Uterus (tissue), 4 donors: ENCODE results near the gene INS. TPM values are rescaled to one million over a fixed set of nuclear protein-coding genes. Genes with fewer than 3 reads are reported as not detected.
A peak's percentile ranks its signal among the peaks of the same experiment; 100 is the strongest.

Experiments used
- DNase-seq, 2 donors: peaks; one replicate each; pipeline ENCODE4 v3.0.0-alpha.2; 2019 to 2020
- H3K27ac ChIP-seq, 2 donors: fragments of 200-600 bp; sonication (generic); 1 replicate in 1 of 2; 2 replicates in 1 of 2; pipeline ENCODE4 v1.5.1; 2016 to 2018
- H3K27me3 ChIP-seq, 2 donors: fragments of 200-600 bp; sonication (generic); one replicate each; pipeline ENCODE4 v1.5.1; 2018 to 2019; ENCODE audit warnings: control low read depth in 1 of 2
- H3K36me3 ChIP-seq, 2 donors: fragments of 200-600 bp; sonication (generic); one replicate each; pipeline ENCODE4 v1.5.1; 2019; ENCODE audit warnings: control low read depth in 1 of 2
- H3K4me1 ChIP-seq, 2 donors: fragments of 200-600 bp; sonication (generic); one replicate each; pipeline ENCODE4 v1.5.1; 2018 to 2019; ENCODE audit warnings: control low read depth in 1 of 2
- H3K4me3 ChIP-seq, 2 donors: fragments of 200-600 bp; sonication (generic); 1 replicate in 1 of 2; 2 replicates in 1 of 2; pipeline ENCODE4 v1.5.1; 2018 to 2019; ENCODE audit warnings: mild to moderate bottlenecking in 1 of 2
- H3K9me3 ChIP-seq, 2 donors: fragments of 200-600 bp; sonication (generic); one replicate each; pipeline ENCODE4 v1.5.1; 2019; ENCODE audit warnings: control low read depth in 1 of 2
- CTCF ChIP-seq, 4 experiments: fragments of 200-600 bp in 2 of 4; fragments of 450-650 bp in 2 of 4; sonication (generic) in 2 of 4; IDR thresholded peaks; one replicate each; pipeline ENCODE4 v1.5.1; 2016 to 2019; ENCODE audit warnings: antibody characterized with exemption in 4 of 4, mild to moderate bottlenecking in 2 of 4, moderate library complexity in 1 of 4
- POLR2A ChIP-seq, 2 donors: fragments of 450-650 bp; IDR thresholded peaks; one replicate each; pipeline ENCODE4 v1.6.1; 2016; ENCODE audit warnings: antibody characterized with exemption in 2 of 2, mild to moderate bottlenecking in 1 of 2, moderate library complexity in 1 of 2
- intact Hi-C: fragments of 100-400 bp; cut with DNase I; formaldehyde crosslinking; loops from one replicate; pipeline ENCODE4 v1.15.1; 2023; ENCODE audit warnings: low total_unique reads
- total RNA-seq, 4 donors: library from RNA; depleted of rRNA in 3 of 4; stranded (reverse); fragments of >200 nt in 3 of 4; gene quantifications; one replicate each; pipeline versions ENCODE4 v1.1.0 to v1.2.4, GENCODE V29; 2014 to 2023
- donor health status: DM: yes; HTN: yes; CAD: no.

Gene INS
- not detected for total RNA-seq

- no peak for TF ChIP-seq CTCF (IDR thresholded peaks at IDR 0.05)
- TF ChIP-seq POLR2A (IDR thresholded peaks at IDR 0.05) = no peak
- no peak within 1 kb of the TSS for H3K27ac ChIP-seq
- DNase-seq = no peak
- no peaks in the 10 kb centered on the region for H3K27me3 ChIP-seq
- intact Hi-C loops = no loop called here
- no peaks in the 10 kb centered on the region for H3K4me1 ChIP-seq
- no peak within 1 kb of the TSS for H3K4me3 ChIP-seq
- no peaks in the 10 kb centered on the region for H3K36me3 ChIP-seq
- H3K9me3 ChIP-seq = no peaks in the 10 kb centered on the region
Observed at GRCh38 chr11:2160736-2161259, at the start of gene INS. TSS of gene INS (minus strand) at chr11:2161209. CDS start at chr11:2160971, 238 bp downstream.

- TF ChIP-seq POLR2A (IDR thresholded peaks at IDR 0.05) (no peak), CTCF (IDR thresholded peaks at IDR 0.05) (no peak)
- intact Hi-C loops = no loop called here
- no peaks in the 10 kb centered on the region for H3K4me1 ChIP-seq
- H3K9me3 ChIP-seq = no peaks in the 10 kb centered on the region
- H3K27me3 ChIP-seq = no peaks in the 10 kb centered on the region
- no peaks in the 10 kb centered on the region for H3K36me3 ChIP-seq
- H3K4me3 ChIP-seq = no peak overlapping the region
- H3K27ac ChIP-seq = no peak overlapping the region
- peak; percentile 9 to 13 for DNase-seq
Observed at GRCh38 chr11:2210366-2211112, 49.5 kb upstream of the INS start.

GRCh38 chr11:2209900-2210321 is 48.9 kb upstream of the INS start:
- H3K27me3 ChIP-seq = no peaks in the 10 kb centered on the region
- no peak overlapping the region for H3K4me3 ChIP-seq
- no peaks in the 10 kb centered on the region for H3K4me1 ChIP-seq
- H3K9me3 ChIP-seq = no peaks in the 10 kb centered on the region
- H3K27ac ChIP-seq = no peak overlapping the region
- no peaks in the 10 kb centered on the region for H3K36me3 ChIP-seq
- TF ChIP-seq POLR2A (IDR thresholded peaks at IDR 0.05) (no peak), CTCF (IDR thresholded peaks at IDR 0.05) (no peak)
- peak; percentile 8 to 10 for DNase-seq
- intact Hi-C loops = no loop called here

GRCh38 chr11:2209370-2209801 is 48.4 kb upstream of the INS start:
- intact Hi-C loops = no loop called here
- Histone ChIP-seq H3K4me1 (no peaks in the 10 kb centered on the region), H3K27me3 (no peaks in the 10 kb centered on the region), H3K4me3 (no peak overlapping the region), H3K36me3 (no peaks in the 10 kb centered on the region), H3K27ac (no peak overlapping the region), H3K9me3 (no peaks in the 10 kb centered on the region)
- TF ChIP-seq CTCF (IDR thresholded peaks at IDR 0.05) (no peak), POLR2A (IDR thresholded peaks at IDR 0.05) (no peak)
- peak; percentile 8 to 10 for DNase-seq

GRCh38 chr11:2208691-2209369 is 47.8 kb upstream of the INS start:
- H3K36me3 ChIP-seq = no peaks in the 10 kb centered on the region
- TF ChIP-seq POLR2A (IDR thresholded peaks at IDR 0.05) (no peak), CTCF (IDR thresholded peaks at IDR 0.05) (peak in 1 of 4 experiments; percentile 28)
- no peaks in the 10 kb centered on the region for H3K9me3 ChIP-seq
- H3K27me3 ChIP-seq = no peaks in the 10 kb centered on the region
- DNase-seq = peak; percentile 18 to 19
- intact Hi-C loops = no loop called here
- H3K4me1 ChIP-seq = no peaks in the 10 kb centered on the region
- no peak overlapping the region for H3K4me3 ChIP-seq
- H3K27ac ChIP-seq = no peak overlapping the region
